GM18873 (cell line): Measurements from ENCODE around the gene DLX2.

Experiments
- ATAC-seq: cut with Tn5 transposase; IDR thresholded peaks from one replicate; pipeline ENCODE4 v1.9.1; 2021; ENCODE audit warnings: mild to moderate bottlenecking, moderate library complexity, moderate number of reproducible peaks; ENCODE audit not compliant: unreplicated experiment, low FRiP score

DLX2 gene

DNA sequence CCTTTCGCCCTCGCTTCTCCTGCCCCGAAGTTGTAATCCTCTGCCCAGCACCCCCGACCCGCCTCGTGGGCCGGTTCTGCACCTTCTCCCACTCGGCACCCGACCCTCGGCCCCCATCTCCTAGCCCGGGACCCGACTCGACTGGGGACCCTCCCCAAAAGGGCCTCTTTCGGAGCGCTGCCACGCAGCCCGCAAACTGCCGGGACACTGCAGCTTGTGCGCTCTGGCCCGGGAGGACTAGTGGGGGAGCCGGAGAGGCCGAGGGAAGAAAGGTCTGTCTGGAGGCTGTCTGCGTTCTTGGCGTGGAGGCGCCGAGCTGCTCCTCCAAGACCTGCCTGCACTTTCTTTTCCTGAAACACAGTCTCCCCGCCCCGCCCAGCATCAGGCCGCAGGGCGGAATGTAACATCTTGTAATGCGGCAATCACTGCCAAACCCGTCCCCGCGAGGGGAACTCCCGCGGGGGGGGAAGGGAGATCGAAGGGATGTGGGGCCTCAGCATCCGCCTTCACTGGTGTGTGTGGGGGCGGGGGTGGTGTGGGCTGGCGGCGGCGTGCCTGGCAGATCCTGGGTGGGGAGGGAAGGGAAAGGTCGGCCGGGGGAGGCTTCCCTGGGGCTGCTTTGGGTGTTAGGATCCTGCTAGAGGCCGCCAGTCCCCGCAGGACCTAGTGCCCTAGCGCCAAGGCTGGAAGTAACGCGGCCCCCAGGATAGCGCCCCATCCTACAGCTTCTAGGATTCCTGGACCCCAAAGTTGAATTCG, 7.4 kb downstream of the DLX2 start:
- no peak for ATAC-seq

DNA sequence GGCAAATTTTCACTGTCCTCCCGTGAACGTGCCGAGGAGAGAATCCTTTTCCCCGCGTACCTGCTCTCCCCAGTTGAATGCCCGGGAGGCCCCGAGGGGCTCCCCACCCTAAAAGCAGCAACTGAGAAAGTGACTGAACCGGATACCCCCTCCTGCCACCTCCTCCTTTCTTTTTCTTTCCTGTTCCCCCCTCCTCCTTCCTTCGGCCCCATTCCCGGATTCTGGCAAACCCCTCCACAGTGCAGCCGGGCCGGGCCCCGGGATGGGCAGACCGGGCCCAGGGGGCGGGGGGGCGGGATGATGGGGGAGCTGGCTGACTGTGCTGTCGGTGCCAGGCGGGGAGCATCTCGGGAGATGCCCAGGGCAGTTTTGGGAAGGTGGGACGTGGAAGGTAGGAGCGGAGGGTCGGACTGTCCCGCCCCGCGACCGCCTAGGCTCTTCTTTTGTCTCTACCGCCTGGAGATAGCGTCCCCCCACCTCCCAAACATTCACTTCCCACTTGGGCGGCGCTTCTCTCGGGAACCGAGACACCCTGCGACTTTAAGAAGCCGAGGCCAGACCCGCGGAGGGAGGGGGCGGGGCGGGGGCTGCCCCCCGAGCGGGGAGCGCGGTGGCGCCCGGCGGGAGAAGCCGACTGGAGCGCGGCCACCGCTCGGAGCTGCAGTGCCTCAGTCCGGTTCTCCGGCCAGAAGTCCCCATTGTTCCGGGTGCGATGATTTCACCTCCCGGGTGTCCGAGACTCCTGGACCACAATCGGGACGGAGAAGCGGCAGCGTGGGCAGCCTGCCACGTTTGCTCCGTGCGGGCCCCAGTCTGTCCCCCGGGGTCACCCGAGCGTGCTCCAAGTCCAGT, 8.2 kb downstream of the DLX2 start:
- no peak for ATAC-seq

DNA sequence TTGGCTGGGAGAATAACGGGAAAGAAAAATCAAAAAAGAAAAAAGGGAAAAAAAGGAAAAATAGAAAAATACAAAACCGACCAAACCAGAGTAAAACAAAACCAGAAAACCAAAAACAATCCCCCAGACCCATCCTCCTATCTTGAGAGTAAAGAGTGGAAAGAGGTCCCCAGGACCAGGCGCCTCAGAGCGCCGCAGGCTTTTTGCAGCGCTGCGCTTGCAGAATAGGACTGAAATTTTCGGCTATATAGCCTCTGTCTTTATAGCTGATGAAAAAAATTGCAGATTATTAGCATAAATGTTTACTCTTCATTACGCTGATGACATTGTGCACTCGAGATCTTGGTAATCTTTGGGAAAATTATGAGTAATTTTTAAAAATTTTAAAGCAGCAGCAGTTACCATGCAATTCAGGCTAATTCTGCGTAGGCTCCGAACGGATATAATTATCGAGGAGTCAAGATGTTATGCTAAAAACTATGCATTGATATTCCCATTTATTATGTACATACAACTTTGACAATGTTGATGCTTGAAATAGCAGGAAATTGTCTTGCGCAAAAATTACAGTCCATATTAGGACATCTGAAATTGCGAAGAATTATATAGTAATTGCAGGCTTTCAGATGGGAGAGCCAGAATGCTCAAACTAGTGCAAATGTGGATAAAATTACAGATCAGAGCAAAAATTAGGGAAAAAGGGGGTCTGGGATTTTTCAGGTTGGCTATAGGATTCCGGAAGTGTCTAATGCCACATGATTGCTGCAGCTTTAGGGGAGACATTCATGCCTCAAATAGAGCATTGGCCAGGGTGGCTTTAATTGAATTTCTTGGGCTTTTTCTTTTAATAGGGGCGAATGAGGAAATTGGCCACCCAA, 9.0 kb downstream of the DLX2 start:
- no peak for ATAC-seq

DNA sequence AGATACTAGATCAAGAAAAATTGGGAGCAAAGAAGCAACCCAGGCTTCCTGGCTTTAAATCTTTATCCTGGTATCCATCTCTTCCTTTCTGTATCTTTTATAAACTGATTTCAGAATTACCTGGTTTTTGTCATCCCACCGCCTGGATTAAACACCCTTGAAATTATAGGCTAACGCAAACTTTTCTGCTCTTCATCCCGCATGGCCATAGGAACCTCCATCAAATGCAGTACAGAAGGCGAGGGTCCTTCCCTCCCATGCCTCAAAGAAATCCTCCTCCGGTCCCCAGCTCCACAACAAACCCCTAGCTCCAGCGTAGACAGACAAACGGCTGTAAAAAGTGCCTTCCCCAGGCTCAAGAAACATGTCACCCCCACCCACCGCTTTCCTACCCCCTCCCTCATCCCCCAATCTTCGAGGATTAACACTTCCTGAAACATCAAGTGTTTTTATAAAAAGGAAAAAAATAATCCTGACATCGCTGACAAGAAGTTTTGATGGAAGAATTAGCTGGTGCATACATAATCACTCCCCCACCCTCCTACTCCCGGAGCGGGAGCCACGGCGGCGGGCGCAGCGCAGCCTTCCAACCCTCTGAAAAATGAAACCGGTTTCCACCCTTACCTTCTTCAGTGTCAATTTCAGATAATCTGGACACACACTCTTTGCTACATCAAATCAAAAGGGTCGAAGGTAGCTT, 9.8 kb downstream of the DLX2 start:
- ATAC-seq: no peak

DNA sequence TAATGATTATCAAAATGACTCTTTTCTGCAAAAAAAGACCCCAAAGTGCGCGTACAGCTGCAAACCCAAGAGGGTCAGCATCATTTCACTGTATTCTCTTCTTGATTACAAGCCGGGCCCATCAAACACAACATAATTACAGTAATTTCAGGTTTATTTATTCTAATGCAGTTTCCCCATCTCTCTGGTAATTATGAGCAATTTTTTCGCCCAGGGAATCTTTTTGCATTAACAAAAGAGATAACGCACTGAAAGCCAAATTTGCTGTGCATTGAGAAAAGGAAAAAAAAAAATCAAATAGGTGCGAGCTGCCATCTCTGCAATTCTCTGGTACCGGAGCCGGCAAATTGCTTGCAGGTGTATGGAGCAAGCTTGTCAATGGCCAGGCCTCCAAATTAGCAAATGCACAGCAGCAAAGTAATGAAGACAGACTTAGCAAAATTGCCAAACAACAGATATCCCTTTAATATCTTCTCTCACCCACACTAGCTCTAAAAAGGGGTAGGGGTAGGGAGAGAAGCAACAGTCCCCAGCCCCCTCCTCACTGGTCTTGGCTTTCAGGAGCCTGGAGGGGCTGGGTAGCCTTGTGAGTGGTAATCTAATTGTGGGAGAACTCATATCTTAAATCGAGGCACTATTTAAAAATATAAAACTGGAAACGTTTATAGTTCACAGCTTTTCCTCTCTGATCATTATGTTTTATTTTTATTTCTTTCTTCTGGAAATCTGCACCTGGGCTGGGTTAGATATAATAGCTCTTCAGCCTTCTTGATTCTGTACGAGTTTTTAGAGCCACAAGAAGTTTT, 10.7 kb downstream of the DLX2 start:
- ATAC-seq: no peak

DNA sequence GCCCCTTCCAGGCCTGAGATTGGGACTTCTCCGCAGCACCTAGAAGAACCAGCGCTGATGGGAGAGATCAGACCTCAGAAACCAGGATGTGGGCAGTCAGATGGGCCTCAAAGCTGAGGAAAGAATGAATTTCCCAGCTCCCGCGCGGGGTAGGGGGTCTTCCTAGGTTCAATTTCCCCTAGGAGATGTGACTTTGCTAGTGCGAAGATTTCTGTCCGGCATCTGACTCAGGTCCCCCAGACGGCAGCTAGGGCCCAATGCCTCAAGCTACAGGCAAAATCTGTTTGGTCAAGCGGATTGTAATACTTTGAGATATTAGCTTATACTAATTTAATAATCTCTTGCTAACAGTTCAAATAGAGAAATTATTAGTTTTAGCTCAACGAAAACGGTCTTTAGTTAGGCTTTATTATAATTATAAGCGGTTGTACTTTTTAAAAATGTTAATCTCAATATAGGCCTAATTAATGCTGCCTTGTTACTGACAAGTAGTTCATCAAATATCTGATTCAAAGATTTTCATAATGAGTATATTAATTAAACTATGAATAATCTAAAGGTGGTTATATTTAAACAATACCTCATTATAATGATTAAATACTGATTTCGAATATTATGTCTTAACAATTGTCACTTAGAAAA, 11.6 kb downstream of the DLX2 start:
- ATAC-seq: no peak

DNA sequence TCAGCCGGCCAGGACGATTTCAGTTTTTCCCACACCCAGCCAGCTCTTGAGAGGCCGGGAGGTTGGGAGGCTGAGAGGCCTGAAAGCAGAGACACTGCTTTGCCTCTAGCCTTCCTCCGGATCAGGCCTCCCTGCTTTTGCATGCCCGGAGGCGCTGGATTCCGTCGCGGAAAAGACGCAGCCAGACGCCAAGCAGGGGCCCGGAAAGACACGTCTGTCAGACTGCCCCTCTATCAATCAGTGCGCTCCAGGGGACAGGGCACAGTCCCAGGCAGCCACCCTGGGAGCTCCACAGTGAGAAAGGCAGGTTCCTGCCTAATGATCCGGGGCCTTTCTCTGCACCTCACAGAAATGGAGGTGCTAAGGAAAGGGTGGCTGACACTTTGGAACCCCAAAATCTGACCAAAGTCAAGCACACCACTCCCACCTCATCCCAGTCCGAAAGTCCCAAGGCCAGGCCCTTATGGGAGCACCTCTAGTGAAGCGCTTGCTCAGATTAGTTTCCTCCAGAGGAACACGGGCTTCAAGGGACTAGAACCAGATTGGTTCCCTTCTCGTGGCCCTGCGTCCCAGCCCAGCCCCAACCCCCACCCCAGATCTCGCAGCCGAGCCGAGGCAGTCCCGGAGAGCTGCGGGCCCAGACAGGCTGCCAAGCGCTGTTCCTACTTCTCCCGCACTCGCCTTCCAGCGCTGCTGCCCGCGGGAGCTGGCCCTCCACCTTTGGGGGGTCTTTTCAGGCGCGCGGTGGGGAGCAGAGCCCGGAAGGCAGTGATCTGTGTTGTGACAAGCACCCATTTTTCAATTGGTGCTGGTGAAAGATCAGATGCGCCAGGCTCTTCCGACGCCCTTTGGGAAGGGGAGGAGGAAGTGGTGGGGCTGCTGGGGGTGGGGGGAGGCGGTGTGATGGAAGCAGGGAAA, 12.4 kb downstream of the DLX2 start:
- ATAC-seq: no peak

DNA sequence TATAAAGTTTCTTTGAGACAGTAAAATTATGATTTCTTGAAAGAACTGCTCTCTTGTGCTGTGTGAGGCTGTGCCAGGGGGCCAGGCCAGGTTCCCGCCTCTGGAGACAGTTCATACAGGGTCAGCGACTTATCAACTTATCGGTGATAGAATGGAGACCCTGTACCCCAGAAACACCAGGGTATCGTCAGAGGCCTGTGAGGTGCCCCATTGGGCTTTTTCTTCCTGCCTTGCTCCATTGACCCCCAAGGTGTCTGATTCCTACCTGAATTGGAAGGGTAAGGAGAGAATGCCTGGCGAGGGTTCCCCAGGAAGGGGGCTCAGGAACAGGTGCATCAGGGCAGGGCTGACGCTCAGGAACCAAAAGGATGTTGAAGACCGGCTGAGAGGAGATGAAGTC, 13.1 kb downstream of the DLX2 start:
- ATAC-seq: no peak

DNA sequence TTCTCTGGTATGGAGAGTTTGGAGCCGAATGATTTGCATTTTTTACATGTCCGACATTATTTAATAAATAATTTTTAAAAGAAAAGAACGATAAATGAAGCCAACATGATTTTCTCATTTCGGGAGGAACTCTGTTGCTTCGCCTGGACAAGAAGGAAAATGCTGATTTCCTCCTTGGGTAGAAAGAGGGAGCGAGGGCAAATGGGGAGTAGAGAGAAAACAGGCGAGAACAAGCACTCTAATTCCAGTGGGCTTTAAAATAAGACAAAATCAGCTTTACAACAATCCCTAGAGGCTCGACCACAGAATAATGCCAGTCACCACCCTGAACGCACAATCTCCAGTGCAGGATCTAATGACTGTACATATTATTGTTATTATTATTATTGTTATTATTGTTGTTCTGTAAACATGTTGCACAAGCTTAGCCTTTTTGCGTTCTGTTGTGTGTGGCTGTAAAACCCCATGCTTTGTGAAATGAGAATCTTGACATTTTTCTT, 13.6 kb downstream of the DLX2 start:
- no peak for ATAC-seq

DNA sequence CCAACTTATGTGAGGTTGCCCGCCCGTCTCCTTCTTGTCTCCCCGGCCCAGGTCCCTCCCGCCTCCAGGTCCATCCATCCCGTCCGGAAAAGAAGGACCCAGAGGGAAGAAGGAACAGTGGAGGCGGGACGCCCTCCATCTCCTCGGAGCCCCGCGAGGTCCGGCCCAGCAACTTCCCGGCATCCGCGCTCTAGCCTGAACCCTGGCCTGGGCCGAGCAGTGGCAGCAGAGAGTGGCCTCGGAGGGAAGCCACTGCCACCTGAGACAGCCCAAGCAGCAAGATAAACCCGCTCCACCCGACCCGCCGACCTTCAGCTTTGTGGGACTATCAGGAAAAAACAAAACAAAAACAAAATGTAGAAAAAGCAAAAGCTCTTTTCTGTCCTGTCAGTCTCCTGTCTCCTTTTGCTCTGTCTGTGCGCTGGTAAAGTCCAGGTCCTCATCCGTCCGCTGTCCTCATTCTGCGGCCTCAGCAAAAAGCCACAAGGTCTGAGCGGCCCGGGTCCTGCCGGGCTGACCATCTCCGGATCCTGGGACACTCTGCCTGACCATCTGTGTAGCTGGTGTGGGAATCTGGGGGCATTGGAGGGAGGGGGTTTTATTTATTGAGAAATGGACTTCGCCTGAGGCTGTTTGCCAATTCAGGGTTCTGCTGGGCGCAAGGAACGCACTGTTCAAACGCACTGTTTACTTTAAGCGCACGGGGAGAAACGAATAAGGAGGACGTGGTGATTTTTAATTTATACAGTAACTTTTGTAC, 14.3 kb downstream of the DLX2 start:
- no peak for ATAC-seq

DNA sequence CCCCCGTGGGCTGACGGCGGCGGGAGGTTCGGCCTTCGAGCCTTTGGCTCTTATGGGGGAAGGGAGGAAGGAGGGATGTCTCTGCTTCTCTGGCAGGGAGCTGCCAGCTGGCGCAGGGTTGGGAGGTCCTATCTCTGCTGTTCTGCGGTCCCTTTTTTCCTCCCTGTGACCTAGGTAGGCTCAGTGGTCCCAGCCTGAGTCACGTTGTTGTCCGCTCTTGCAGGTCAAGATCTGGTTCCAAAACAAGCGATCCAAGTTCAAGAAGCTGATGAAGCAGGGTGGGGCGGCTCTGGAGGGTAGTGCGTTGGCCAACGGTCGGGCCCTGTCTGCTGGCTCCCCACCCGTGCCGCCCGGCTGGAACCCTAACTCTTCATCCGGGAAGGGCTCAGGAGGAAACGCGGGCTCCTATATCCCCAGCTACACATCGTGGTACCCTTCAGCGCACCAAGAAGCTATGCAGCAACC, 14.9 kb downstream of the DLX2 start:
- no peak for ATAC-seq

DNA sequence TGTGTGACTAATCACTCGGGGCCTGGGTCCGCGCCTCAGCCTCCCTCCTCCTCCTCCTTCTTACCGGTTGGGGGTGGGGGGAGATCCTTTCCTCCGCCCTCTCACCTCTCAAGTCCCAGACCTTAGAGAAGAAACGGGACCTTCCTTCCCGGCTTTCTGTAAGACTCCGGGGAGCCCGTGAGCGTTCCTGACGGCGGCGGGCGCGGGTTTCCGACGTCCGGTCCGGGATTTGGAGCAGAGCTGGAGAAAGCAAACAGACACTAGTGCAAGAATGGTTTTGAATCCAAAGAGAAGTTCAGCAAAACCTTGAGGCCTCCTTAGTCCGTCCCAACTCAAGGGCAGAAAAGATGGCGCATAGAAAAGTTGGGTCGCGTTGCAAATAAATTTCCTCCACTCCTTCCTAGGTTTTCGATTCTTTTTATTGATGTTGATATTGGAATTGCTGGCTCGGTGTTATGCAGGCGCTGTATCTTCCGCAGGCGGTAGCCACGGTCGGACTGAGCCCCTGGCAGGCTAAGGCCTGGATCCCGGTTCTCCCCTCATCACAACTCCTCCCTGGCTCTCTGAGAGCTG, 15.4 kb downstream of the DLX2 start:
- ATAC-seq: no peak

DNA sequence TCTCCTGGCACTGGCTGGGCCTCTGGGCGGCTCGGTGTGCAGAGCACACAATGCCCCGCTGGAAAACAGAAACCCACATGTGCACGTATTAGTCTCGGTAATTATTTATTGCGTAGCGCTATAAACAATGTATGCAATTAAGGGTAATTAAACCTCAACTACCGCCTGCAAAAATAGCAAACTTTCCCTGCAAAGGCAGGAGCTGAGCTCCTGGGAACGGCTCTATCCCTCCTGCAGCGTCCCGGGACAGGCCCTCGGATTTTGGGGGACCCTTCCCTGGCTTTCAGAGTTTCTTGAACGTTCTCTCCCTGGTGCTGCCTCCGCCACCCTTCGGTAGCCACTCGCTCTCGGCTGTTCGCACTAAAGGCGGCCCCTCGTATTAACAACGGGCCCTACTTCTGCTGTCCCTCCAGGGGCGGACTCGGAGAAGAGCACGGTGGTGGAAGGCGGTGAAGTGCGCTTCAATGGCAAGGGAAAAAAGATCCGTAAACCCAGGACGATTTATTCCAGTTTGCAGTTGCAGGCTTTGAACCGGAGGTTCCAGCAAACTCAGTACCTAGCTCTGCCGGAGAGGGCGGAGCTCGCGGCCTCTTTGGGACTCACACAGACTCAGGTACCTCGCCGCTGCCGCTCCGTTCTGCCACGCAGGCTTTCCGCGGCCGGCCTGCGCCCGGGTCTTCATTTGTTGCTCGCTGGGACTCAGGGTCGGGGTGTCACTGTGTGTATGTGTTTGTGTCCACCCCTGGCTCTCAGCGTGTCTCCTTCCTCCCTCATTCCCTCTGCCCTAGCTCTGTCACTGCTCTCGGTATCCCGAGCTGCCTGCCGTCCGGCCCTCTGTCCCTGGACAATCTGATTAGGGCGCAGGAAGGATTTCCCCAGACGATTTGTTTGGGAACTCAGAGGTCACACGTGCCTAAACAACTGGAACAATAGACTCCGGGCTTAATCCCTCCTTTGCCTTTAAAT, 16.2 kb downstream of the DLX2 start:
- ATAC-seq: no peak

DNA sequence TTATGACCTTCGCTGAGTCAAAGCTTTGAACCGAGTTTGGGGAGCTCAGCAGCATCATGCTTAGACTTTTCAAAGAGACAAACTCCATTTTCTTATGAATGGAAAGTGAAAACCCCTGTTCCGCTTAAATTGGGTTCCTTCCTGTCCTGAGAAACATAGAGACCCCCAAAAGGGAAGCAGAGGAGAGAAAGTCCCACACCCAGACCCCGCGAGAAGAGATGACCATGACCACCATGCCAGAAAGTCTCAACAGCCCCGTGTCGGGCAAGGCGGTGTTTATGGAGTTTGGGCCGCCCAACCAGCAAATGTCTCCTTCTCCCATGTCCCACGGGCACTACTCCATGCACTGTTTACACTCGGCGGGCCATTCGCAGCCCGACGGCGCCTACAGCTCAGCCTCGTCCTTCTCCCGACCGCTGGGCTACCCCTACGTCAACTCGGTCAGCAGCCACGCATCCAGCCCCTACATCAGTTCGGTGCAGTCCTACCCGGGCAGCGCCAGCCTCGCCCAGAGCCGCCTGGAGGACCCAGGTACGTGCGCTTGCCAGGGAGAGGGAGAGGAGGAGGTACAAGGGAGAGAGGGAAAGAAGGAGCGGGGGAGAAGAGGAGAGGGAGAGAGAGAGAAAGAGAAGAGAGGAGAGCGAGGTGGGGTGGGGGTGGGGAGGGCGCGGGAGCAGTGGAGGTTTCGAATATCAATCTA, 17.1 kb downstream of the DLX2 start, which contains the start of gene DLX1:
TSS of gene DLX1 (plus strand) at position 48 of the 700 bp plus-strand sequence. CDS start at position 219, 171 bp downstream.
- peak; percentile 17 for ATAC-seq
